ENCODE measurements around the gene C10orf90.
"Not testable (repeated sequence)": the region's sequence is repeated elsewhere in the genome, so short reads cannot be mapped to it uniquely, and the experiment has no call there.

The C10orf90 gene

GRCh38 chr10:126581648-126582046 lies 88.8 kb downstream of the C10orf90 start:
- DNase-seq, result no peak

GRCh38 chr10:126580873-126581647 lies 89.4 kb downstream of the C10orf90 start:
- no peak for DNase-seq

GRCh38 chr10:126576336-126576735 lies 94.2 kb downstream of the C10orf90 start:
- no peak for DNase-seq

GRCh38 chr10:126570621-126571602 lies 99.6 kb downstream of the C10orf90 start:
- DNase-seq, result no peak

GRCh38 chr10:126570245-126570570 lies 100.3 kb downstream of the C10orf90 start:
- DNase-seq, result no peak

- DNase-seq, result no peak
Observed at GRCh38 chr10:126569513-126570244, 100.8 kb downstream of the C10orf90 start.

GRCh38 chr10:126568809-126569385 lies 101.6 kb downstream of the C10orf90 start:
- DNase-seq, result no peak

- no peak for DNase-seq
Observed at GRCh38 chr10:126565871-126566270, 104.6 kb downstream of the C10orf90 start.

GRCh38 chr10:126565441-126565840 lies 105.1 kb downstream of the C10orf90 start:
- DNase-seq, result no peak

- no peak for DNase-seq
Observed at GRCh38 chr10:126564326-126564888, 106.1 kb downstream of the C10orf90 start.

- DNase-seq, result no peak
Observed at GRCh38 chr10:126563361-126563760, 107.1 kb downstream of the C10orf90 start.

- DNase-seq, result no peak
Observed at GRCh38 chr10:126561921-126562680, 108.4 kb downstream of the C10orf90 start.

GRCh38 chr10:126561294-126561920 lies 109.1 kb downstream of the C10orf90 start:
- DNase-seq, result no peak

- no peak for DNase-seq
Observed at GRCh38 chr10:126558881-126559280, 111.6 kb downstream of the C10orf90 start.

- no peak for DNase-seq
Observed at GRCh38 chr10:126551202-126551601, 119.3 kb downstream of the C10orf90 start.

GRCh38 chr10:126550586-126550985 lies 119.9 kb downstream of the C10orf90 start:
- DNase-seq, result not testable (repeated sequence)

GRCh38 chr10:126549344-126549743 lies 121.1 kb downstream of the C10orf90 start:
- DNase-seq, result no peak

- DNase-seq, result no peak
Observed at GRCh38 chr10:126544565-126544964, 125.9 kb downstream of the C10orf90 start.

- DNase-seq, result no peak
Observed at GRCh38 chr10:126538439-126539135, 131.9 kb downstream of the C10orf90 start.

GRCh38 chr10:126536656-126537055 lies 133.8 kb downstream of the C10orf90 start:
- no peak for DNase-seq
